B cell (primary cell): Measurements from ENCODE around the gene HINFP.

Source experiments
- CTCF ChIP-seq: fragments of 200-600 bp; IDR thresholded peaks from one replicate; pipeline ENCODE4 v1.8.0; 2022; ENCODE audit warnings: antibody characterized with exemption, mild to moderate bottlenecking
- EZH2 ChIP-seq: IDR thresholded peaks from 2 replicates; pipeline ENCODE4 v1.6.1; 2012; ENCODE audit warnings: borderline replicate concordance, low read depth, mild to moderate bottlenecking, moderate library complexity, low read length; ENCODE audit not compliant: insufficient read depth, poor library complexity, severe bottlenecking

GRCh38 chr11:119100246-119100970 lies 21.0 kb upstream of the HINFP start:
- TF ChIP-seq CTCF = no peak
- no peak for TF ChIP-seq EZH2
